ENCODE results near the gene EVL.

Gene EVL

DNA sequence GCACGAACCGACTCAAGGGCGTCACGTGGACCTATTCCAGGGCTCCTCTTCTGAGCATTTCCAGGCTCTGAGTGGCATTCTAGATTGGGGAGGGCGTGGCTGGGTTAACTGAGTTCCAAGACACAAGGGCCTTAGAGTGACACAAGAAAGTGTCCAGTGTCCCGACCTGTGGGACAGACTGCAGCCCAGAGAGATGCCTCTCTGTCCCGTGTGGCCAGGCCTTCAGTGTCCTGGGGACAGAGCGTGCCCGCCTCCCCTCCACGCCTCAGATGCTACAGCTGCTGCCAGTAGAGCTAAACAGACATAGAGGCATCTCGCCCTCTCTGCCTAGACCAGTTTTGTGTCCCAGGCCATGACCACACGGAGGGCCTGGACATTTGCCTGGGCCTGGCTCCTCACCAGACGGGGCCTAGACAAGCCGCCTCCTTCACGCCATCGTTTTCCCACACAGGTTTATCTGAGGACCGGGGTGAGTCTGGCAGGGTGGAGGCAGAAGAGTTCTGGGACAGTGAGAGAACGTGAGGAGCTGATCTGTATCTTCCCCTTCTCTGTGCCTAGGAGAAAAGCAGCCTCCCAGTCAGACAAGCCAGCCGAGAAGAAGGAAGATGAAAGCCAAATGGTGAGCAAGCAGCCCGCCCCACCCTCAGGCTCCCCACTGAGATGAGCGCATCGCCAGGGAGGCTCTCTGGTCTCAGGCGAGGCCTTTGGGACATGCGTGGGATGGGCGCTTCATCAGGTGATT lies 67.1 kb downstream of the EVL start:
- TF ChIP-seq BHLHE40 (IDR thresholded peaks at IDR 0.05; ENCODE audit: borderline replicate concordance) (no peak), ZNF384 (IDR thresholded peaks at IDR 0.05) (no peak), FOXM1 (IDR thresholded peaks at IDR 0.05; ENCODE audit: borderline replicate concordance) (no peak), L3MBTL2 (conservative IDR thresholded peaks at IDR 0.05) (no peak), HDGF (IDR thresholded peaks at IDR 0.05; ENCODE audit: borderline replicate concordance) (no peak), LEF1 (IDR thresholded peaks at IDR 0.05; ENCODE audit: borderline replicate concordance) (no peak), ARNT (IDR thresholded peaks at IDR 0.05) (no peak), CTBP1 (IDR thresholded peaks at IDR 0.05; ENCODE audit: borderline replicate concordance) (no peak), NFRKB (IDR thresholded peaks at IDR 0.05) (no peak), ELF4 (IDR thresholded peaks at IDR 0.05) (no peak), FOXK2 (IDR thresholded peaks at IDR 0.05) (no peak), TARDBP (IDR thresholded peaks at IDR 0.05) (no peak), FOXA1 (IDR thresholded peaks at IDR 0.05) (no peak), SP1 (IDR thresholded peaks at IDR 0.05) (no peak)
- TF ChIP-seq, protein P1, sequence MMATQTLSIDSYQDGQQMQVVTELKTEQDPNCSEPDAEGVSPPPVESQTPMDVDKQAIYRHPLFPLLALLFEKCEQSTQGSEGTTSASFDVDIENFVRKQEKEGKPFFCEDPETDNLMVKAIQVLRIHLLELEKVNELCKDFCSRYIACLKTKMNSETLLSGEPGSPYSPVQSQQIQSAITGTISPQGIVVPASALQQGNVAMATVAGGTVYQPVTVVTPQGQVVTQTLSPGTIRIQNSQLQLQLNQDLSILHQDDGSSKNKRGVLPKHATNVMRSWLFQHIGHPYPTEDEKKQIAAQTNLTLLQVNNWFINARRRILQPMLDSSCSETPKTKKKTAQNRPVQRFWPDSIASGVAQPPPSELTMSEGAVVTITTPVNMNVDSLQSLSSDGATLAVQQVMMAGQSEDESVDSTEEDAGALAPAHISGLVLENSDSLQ (IDR thresholded peaks at IDR 0.05), result no peak
- CTCF ChIA-PET, result interaction anchor here (0.7 kb wide), 1 partner anchor 94 kb away, joined by 3 read pairs; no protein-coding TSS in a partner anchor
- POLR2A ChIA-PET, result no interaction called here
- DNase-seq (ENCODE audit: extremely low spot score), result no peak

DNA sequence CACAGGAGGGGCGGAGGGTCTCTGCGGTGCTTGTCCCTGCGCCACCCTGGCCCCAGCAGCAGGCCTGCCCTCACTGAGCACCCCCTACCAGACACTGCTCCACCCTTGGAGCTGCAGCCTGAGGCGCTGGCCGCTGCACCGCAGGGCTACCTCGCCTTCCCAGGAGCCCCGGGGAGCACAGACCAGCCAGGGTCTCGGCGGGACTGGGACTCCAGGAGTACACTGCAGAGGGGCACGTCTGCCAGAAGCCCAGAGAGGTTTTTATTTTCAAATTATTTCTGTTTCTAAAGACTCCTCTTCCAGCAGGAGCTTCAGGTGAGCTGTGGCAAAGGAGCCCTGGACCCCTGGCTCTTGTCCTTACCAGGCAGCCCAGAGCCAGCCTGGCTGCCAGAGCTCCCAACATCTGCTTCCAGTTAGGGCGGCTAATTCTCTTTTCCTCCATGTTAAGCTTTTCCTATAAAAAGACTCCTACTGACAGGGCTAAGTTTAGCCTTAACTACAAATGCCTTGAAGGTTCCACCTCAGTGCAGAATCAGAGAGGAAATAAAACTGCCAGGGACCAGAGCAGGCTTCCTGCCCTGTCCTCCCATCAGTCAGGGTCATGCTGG lies 67.8 kb downstream of the EVL start:
- CTCF ChIA-PET, result no interaction called here
- no peak for DNase-seq (ENCODE audit: extremely low spot score)
- POLR2A ChIA-PET, result no interaction called here
- TF ChIP-seq CTBP1 (IDR thresholded peaks at IDR 0.05; ENCODE audit: borderline replicate concordance) (no peak), TARDBP (IDR thresholded peaks at IDR 0.05) (no peak), FOXA1 (IDR thresholded peaks at IDR 0.05) (no peak), ARNT (IDR thresholded peaks at IDR 0.05) (no peak), ZNF384 (IDR thresholded peaks at IDR 0.05) (no peak), L3MBTL2 (conservative IDR thresholded peaks at IDR 0.05) (no peak), FOXK2 (IDR thresholded peaks at IDR 0.05) (no peak), SUZ12 (IDR thresholded peaks at IDR 0.05) (no peak), HDGF (IDR thresholded peaks at IDR 0.05; ENCODE audit: borderline replicate concordance) (no peak), ELF4 (IDR thresholded peaks at IDR 0.05) (no peak)

DNA sequence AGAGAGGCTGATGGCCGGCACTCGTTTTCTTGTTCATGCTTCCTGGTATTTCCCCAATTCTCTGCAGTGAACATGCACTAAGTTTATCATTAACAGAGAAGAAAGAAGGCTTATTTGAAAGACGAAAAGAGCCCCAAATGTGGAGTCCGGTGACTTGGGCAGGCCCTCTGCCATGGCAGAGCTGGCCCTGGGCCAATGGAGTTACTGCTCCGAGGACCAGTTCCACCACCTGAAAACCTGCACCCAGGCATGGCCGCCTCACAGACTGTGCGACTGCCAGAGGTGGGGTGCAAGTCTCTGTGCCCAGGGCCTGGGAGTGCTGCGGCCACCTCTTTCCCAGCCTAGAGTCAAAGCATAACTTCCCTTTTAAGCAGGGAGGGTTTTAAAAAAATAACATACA lies 69.4 kb downstream of the EVL start:
- DNase-seq (ENCODE audit: extremely low spot score), result no peak
- TF ChIP-seq LEF1 (IDR thresholded peaks at IDR 0.05; ENCODE audit: borderline replicate concordance), result no peak
- no peak for TF ChIP-seq SP1 (IDR thresholded peaks at IDR 0.05)
- TF ChIP-seq, protein P1 (IDR thresholded peaks at IDR 0.05), result no peak
- no peak for TF ChIP-seq CTBP1 (IDR thresholded peaks at IDR 0.05; ENCODE audit: borderline replicate concordance)
- no peak for TF ChIP-seq FOXM1 (IDR thresholded peaks at IDR 0.05; ENCODE audit: borderline replicate concordance)
- no peak for TF ChIP-seq SUZ12 (IDR thresholded peaks at IDR 0.05)
- POLR2A ChIA-PET, result no interaction called here
- CTCF ChIA-PET, result interaction anchor here (0.6 kb wide), 1 partner anchor 151 kb away, joined by 4 read pairs; no protein-coding TSS in a partner anchor

DNA sequence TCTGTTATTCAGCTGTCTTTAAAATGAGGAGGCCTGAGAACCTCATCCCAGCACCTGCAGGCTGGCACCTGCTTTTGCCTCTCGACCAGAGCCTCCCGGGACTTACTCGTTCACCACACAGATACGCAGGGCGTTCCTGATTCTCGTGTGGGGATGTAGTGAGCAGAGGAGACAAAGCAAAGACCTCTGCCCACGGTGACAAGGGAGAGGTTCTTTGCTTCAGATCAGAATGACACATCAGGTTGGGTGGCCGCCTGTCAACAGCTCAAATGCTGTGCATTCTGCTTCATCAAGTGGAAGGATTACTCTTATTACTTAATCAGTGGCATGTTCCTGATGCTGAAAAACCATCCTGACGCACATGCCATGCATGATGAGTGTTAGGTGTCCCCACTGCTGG lies 69.9 kb downstream of the EVL start:
- ChIA-PET POLR2A (no interaction called here), CTCF (no interaction called here)
- TF ChIP-seq FOXA1 (IDR thresholded peaks at IDR 0.05), result no peak
- TF ChIP-seq SP1 (IDR thresholded peaks at IDR 0.05), result no peak
- TF ChIP-seq FOXK2 (IDR thresholded peaks at IDR 0.05), result no peak
- TF ChIP-seq LEF1 (IDR thresholded peaks at IDR 0.05; ENCODE audit: borderline replicate concordance), result no peak
- no peak for TF ChIP-seq ZNF384 (IDR thresholded peaks at IDR 0.05)
- TF ChIP-seq L3MBTL2 (conservative IDR thresholded peaks at IDR 0.05), result no peak
- no peak for DNase-seq (ENCODE audit: extremely low spot score)

DNA sequence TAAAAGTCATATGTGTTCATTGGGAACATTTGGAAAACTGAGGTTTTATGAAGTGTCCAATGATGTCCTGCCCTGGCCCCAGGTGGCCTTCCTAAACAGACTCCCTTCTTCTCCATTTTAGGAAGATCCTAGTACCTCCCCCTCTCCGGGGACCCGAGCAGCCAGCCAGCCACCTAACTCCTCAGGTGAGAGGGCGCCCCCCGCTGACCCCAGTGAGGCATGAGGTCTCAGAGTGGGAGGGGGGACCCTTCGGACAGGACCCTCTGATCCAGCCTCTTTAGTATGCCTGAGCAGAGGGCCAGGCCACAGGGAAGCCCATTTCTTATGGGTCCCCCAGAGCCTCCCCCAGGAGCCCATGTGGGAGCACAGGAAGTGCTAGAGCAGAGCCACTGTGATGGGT lies 70.6 kb downstream of the EVL start:
- DNase-seq (ENCODE audit: extremely low spot score), result no peak
- ChIA-PET CTCF (no interaction called here), POLR2A (no interaction called here)
- TF ChIP-seq FOXK2 (IDR thresholded peaks at IDR 0.05) (no peak), ELF4 (IDR thresholded peaks at IDR 0.05) (no peak), BHLHE40 (IDR thresholded peaks at IDR 0.05; ENCODE audit: borderline replicate concordance) (no peak), SP1 (IDR thresholded peaks at IDR 0.05) (no peak), TARDBP (IDR thresholded peaks at IDR 0.05) (no peak), L3MBTL2 (conservative IDR thresholded peaks at IDR 0.05) (no peak), LEF1 (IDR thresholded peaks at IDR 0.05; ENCODE audit: borderline replicate concordance) (no peak), ZNF384 (IDR thresholded peaks at IDR 0.05) (no peak), SUZ12 (IDR thresholded peaks at IDR 0.05) (no peak), HDGF (IDR thresholded peaks at IDR 0.05; ENCODE audit: borderline replicate concordance) (no peak), CTBP1 (IDR thresholded peaks at IDR 0.05; ENCODE audit: borderline replicate concordance) (no peak), FOXA1 (IDR thresholded peaks at IDR 0.05) (no peak), ARNT (IDR thresholded peaks at IDR 0.05) (no peak), FOXM1 (IDR thresholded peaks at IDR 0.05; ENCODE audit: borderline replicate concordance) (no peak)
- TF ChIP-seq, protein P1 (IDR thresholded peaks at IDR 0.05), result no peak

DNA sequence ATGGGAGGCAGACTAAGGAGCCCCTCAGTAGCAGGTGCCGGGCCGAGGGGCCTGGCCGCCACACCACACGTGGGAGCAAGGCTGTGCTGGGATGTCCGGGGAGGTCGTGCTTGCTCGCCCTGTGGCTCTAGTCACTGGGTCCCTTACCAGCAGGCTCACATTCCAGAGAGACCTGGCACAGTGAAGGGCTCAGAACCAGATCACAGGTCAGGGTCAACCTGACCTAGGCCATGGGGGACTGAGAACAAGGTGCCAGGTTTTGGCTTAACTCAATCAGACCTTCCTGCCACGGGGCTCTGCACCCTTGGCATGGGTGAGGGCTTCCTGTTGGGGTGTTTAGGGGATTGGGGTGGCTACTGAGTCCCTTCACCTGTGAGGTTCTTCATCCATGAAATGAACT lies 72.0 kb downstream of the EVL start:
- ChIA-PET POLR2A (no interaction called here), CTCF (no interaction called here)
- no peak for DNase-seq (ENCODE audit: extremely low spot score)
- TF ChIP-seq FOXM1 (IDR thresholded peaks at IDR 0.05; ENCODE audit: borderline replicate concordance), result no peak
- TF ChIP-seq LEF1 (IDR thresholded peaks at IDR 0.05; ENCODE audit: borderline replicate concordance), result no peak
- no peak for TF ChIP-seq TARDBP (IDR thresholded peaks at IDR 0.05)
- no peak for TF ChIP-seq L3MBTL2 (conservative IDR thresholded peaks at IDR 0.05)
- TF ChIP-seq ARNT (IDR thresholded peaks at IDR 0.05), result no peak
- TF ChIP-seq ELF4 (IDR thresholded peaks at IDR 0.05), result no peak
- no peak for TF ChIP-seq SP1 (IDR thresholded peaks at IDR 0.05)
